Aorta (tissue), 5 donors: ENCODE data around the gene PTCHD4. TPM values are rescaled to one million over a fixed set of nuclear protein-coding genes. Genes with fewer than 3 reads are reported as not detected.
A peak's percentile ranks its signal among the peaks of the same experiment; 100 is the strongest.

ENCODE experiments used
- ATAC-seq: fragments of 200-7000 bp; cut with Tn5 transposase; one replicate; pipeline ENCODE4 v1.9.1; 2022; ENCODE audit warnings: moderate library complexity; ENCODE audit not compliant: low FRiP score
- DNase-seq, 2 donors: peaks; one replicate each; pipeline ENCODE4 v3.0.0-alpha.2; 2020
- H3K27ac ChIP-seq, 2 donors: one replicate each; pipeline ENCODE4 v1.5.1; 2013; ENCODE audit warnings: low read length in 2 of 2, mild to moderate bottlenecking in 2 of 2, moderate library complexity in 2 of 2, control low read depth in 1 of 2, inconsistent platforms in 1 of 2, low read depth in 1 of 2
- H3K27me3 ChIP-seq, 2 donors: one replicate each; pipeline ENCODE4 v1.6.1; 2013; ENCODE audit warnings: control low read depth in 1 of 2, low read length in 1 of 2, mild to moderate bottlenecking in 1 of 2, moderate library complexity in 1 of 2; ENCODE audit not compliant: insufficient read depth in 2 of 2, control insufficient read depth in 1 of 2
- H3K36me3 ChIP-seq, 2 donors: one replicate each; pipeline ENCODE4 v1.6.1; 2013; ENCODE audit warnings: control low read depth in 1 of 2, low read length in 1 of 2, mild to moderate bottlenecking in 1 of 2; ENCODE audit not compliant: insufficient read depth in 2 of 2, control insufficient read depth in 1 of 2
- H3K4me1 ChIP-seq, 2 donors: one replicate each; pipeline ENCODE4 v1.6.1; 2013; ENCODE audit warnings: low read length in 2 of 2, control low read depth in 1 of 2, mild to moderate bottlenecking in 1 of 2, moderate library complexity in 1 of 2; ENCODE audit not compliant: insufficient read depth in 2 of 2, control insufficient read depth in 1 of 2
- H3K4me3 ChIP-seq, 2 donors: one replicate each; pipeline ENCODE4 v1.5.1; 2013; ENCODE audit warnings: low read length in 2 of 2, control low read depth in 1 of 2, mild to moderate bottlenecking in 1 of 2
- H3K9me3 ChIP-seq: one replicate; pipeline ENCODE4 v1.6.1; 2013; ENCODE audit warnings: mild to moderate bottlenecking, low read length; ENCODE audit not compliant: control insufficient read depth
- WGBS, 2 donors: extraction: QIAGEN DNeasy Blood & Tissue Kit; methylation state at CpG; one replicate each; pipeline ENCODE4 v1.1.7; 2013; 5-methylcytosine and 5-hydroxymethylcytosine counted together
- intact Hi-C, 2 donors: fragments of 100-400 bp; cut with DNase I; formaldehyde crosslinking; loops; one replicate each; pipeline versions ENCODE4 v1.14.2 to v1.15.0; 2022
- polyA plus RNA-seq, 2 donors: library from polyadenylated mRNA; stranded (reverse); fragments of 200-250 nt; gene quantifications; one replicate each; pipeline ENCODE4 v1.2.3, GENCODE V29; 2013
- total RNA-seq, 2 donors: library from RNA; stranded (reverse); fragmentation: NEBNext Ultra II Directional; extraction: Animal tissue kit (Norgen Biotek cat#: 25700); gene quantifications; one replicate each; pipeline ENCODE4 v1.2.1, GENCODE V29; 2021
- donor health status: healthy with polysubstance abuse.
- donor health status: Bipolar disorder and iron deficiency.
- donor health status: DM: no; HTN: no; CAD: no.
- donor health status: DM: no; HTN: no; CAD: no.
- donor health status: DM: yes; HTN: yes; CAD: no.

PTCHD4 gene
- total and polyA plus RNA-seq, 4 donors: 0.49 to 2.4 (median 1.1) TPM

- Histone ChIP-seq H3K4me1 (peaks cover 0 to 2% of the 10 kb centered on the region in 2 donors), H3K36me3 (no peaks in the 10 kb centered on the region), H3K27ac (no peak overlapping the region), H3K9me3 (no peaks in the 10 kb centered on the region), H3K4me3 (no peak overlapping the region), H3K27me3 (no peaks in the 10 kb centered on the region)
- DNase-seq (no peak), ATAC-seq (no peak)
- intact Hi-C loops: no loop called here
- WGBS, 2 donors: 18 to 21% methylated on average over 11 of the region's 11 CpGs
Measured at GRCh38 chr6:48069280-48069679, 41.7 kb downstream of the PTCHD4 start.

GRCh38 chr6:48068278-48069251 is 42.4 kb downstream of the PTCHD4 start:
- H3K27ac ChIP-seq: no peak overlapping the region
- no peaks in the 10 kb centered on the region for H3K9me3 ChIP-seq
- no peak for ATAC-seq
- H3K27me3 ChIP-seq: no peaks in the 10 kb centered on the region
- 1% methylated on average over 60 to 64 of the region's 64 CpGs for WGBS, 2 donors
- DNase-seq: peak; percentile 40 to 72
- H3K4me3 ChIP-seq: no peak overlapping the region
- no peaks in the 10 kb centered on the region for H3K36me3 ChIP-seq
- intact Hi-C loops: no loop called here
- H3K4me1 ChIP-seq: peaks cover 0 to 2% of the 10 kb centered on the region in 2 donors

- intact Hi-C loops: no loop called here
- Histone ChIP-seq H3K27ac (no peak overlapping the region), H3K9me3 (no peaks in the 10 kb centered on the region), H3K4me3 (no peak overlapping the region), H3K4me1 (peaks cover 0 to 2% of the 10 kb centered on the region in 2 donors), H3K27me3 (no peaks in the 10 kb centered on the region), H3K36me3 (no peaks in the 10 kb centered on the region)
- no peak for ATAC-seq
- WGBS, 2 donors: 0 to 7% methylated on average over 4 of the region's 4 CpGs
- no peak for DNase-seq
Measured at GRCh38 chr6:48067886-48068277, 43.1 kb downstream of the PTCHD4 start.

GRCh38 chr6:48067148-48067712 is 43.8 kb downstream of the PTCHD4 start:
- Histone ChIP-seq H3K4me1 (peaks cover 0 to 2% of the 10 kb centered on the region in 2 donors), H3K36me3 (no peaks in the 10 kb centered on the region), H3K4me3 (no peak overlapping the region), H3K27me3 (no peaks in the 10 kb centered on the region), H3K9me3 (no peaks in the 10 kb centered on the region), H3K27ac (no peak overlapping the region)
- ATAC-seq (no peak), DNase-seq (no peak)
- intact Hi-C loops: no loop called here
- WGBS, 2 donors: 33 to 46% methylated on average over 3 of the region's 3 CpGs

- WGBS, 2 donors: 54 to 55% methylated on average over 3 of the region's 3 CpGs
- H3K27me3 ChIP-seq: no peaks in the 10 kb centered on the region
Measured at GRCh38 chr6:48061265-48061990, 49.6 kb downstream of the PTCHD4 start.

More at GRCh38 chr6:48061265-48061990, 49.6 kb downstream of the PTCHD4 start:
- Histone ChIP-seq H3K4me3 (no peak overlapping the region), H3K9me3 (no peaks in the 10 kb centered on the region), H3K27ac (no peak overlapping the region), H3K36me3 (no peaks in the 10 kb centered on the region), H3K4me1 (no peaks in the 10 kb centered on the region)
- DNase-seq (no peak), ATAC-seq (no peak)
- intact Hi-C loops: no loop called here
